ENCODE data around the gene FCN2.

FCN2 gene

DNA sequence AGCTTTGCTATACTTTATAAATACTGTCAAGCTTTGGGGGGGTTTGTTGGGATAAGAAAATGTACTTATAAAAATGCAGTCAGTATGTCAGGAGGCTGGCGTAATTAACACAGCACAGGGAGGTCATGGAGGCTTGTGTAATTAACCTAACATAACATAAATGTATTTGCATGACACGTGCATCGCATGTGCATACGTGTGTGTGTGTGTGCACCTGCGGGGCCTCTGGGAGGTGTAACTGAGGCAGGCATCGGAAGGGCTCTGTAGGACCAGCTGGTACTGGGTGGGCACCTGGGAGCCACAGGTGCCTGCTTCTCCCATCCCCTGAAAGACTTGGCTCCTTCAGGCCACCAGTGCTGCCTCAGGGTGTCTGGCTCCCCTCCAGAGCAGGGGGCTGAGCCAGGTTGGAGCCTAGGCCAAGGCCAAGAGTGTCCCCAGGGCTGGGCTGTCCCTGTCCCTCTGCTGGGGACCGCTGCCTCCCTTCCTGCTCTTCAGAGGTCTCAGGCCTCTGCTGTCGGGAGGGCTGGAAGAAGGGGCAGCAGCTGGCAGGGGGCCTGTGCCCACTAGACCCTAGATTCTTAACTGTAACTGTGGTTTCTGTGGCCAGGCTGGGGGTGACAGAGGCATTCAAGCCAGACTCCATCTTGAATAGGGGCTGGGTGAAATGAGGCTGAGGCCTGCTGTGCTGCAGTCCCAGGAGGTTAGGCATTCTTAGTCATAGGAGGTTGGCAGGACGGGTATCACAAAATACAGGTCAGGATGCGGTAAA, 9.0 kb downstream of the FCN2 start:
- no peak for DNase-seq

DNA sequence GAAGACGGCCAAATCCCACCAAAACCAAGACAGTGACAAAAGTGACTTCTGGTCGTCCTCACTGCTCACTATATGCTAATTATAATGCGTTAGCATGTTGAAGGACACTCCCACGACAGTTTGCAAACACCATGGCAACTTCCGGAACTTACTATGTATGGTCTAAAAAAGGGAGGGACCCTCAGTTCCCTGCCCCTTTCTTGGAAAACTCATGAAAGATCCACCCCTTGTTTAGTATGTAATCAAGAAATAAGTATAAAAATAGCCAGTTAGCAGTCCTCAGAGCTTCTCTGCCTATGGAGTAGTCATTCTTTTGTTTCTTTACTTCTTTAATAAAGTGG, 9.5 kb downstream of the FCN2 start:
- DNase-seq = no peak

DNA sequence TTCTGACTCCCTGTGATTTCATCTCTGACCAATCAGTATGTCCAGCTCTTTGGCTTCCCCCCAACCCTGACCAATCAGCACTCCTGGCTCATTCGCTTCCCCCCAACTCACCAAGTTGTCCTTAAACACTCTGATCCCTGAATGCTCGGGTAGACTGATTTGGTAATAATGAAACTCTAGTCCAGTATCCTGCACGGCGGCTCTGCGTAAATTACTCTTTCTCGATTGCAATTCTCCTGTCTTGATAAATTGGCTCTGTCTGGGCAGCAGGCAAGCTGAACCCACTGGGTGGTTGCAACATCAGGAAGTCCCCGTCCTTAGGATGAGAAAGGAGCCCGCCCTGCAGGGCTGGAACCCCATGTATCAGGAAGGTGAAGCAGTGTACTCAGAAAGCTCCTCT, 10.4 kb downstream of the FCN2 start:
- no peak for DNase-seq

DNA sequence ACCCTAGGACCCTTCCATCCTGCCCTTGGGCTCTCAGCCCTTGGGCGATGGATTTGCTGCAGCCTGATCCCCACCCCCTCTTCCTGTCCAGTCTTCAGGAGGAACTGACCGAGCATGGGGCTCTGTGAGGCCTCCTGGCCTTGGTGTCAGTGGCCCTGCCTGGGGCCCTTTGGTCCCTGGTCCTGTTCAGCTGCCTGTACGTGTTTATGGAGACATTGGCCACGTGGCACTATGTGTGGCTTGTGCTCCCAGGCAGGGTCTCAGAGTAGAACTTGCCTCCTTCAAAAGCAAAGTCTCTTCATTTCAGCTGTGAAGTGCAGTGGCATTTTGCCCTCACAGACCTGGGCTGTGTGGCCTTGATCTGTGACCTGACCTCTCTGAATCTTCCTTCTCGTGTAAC, 11.1 kb downstream of the FCN2 start:
- DNase-seq = no peak

DNA sequence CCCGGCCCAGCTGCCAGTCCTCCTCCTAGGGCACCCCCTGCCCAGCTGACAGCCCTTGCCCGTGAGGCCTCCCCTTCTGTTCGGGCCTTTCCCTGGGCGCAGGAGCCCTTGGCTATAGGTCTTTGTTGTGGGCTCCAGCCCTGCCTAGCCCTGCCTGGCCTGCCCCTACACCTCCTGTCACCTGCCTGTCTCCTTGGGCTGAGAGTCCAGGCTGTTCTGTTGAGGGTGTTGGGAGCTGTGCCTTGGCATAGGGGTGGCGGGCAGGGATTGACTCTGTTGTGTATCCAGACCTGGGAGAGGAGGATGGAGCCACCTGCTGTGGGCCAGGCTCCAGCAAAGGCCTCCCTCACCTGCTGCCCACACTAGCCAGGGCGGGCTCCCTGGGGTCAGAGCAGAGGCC, 11.6 kb downstream of the FCN2 start:
- no peak for DNase-seq

DNA sequence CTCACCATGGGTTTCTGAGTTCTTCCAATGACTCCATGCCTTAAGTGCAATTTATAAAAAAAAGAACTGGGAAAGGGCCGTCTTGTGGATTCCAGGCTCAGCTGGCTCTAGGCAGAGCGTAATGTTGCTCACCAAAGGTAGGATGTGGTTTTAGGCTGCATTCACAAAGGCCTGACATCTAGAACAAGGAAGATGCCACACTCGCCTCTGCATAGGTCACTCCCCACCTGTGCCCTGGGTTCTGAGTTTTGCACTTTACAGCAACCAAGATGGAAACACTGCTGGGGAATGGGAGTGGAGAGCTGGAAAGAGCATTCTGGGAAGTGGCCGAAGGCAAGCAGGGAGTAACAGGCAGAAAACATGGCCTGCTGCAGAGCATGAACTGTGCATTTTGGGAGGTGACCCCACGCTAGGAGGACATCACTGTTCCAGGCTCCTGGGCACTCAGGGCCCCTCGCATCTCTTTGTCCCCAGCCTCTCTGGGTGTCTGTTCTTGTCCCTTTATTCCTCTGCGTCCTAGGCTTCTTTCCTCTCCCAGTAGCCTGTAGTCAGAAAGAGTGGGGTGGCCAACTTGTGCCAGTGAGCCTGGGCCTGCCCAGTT, 12.3 kb downstream of the FCN2 start:
- no peak for DNase-seq

DNA sequence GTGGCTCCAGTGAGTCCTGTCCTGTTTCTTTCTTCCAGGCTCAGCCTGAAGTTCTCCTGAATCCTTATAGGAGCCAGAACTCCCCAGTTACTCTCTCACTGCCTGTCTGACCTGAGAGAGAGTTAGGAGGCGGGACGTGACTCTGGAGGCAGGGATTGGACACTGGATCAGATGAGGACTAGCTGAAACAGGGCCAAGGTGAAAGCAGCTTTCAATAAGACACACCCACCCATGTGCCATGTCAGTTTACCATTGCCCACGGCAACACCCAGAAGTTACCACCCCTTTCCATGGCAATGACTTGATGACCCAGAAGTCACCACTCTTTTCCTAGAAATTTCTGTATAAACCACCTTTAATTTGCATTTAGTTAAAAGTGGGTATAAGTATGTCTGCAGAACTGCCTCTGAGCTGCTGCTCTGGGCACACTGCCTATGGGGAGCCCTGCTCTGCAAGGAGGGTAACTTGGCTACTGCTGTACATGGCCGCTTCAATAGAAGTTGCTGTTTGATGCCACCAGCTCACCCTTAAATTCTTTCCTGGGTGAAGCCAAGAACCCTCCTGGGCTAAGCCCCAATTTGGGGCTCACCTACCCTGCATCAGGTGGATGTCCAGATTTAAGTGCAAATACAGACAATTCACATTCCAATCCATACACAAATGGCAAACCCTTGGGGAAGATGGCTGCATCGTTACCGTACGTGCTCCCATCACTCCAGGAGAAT, 13.7 kb downstream of the FCN2 start:
- no peak for DNase-seq

DNA sequence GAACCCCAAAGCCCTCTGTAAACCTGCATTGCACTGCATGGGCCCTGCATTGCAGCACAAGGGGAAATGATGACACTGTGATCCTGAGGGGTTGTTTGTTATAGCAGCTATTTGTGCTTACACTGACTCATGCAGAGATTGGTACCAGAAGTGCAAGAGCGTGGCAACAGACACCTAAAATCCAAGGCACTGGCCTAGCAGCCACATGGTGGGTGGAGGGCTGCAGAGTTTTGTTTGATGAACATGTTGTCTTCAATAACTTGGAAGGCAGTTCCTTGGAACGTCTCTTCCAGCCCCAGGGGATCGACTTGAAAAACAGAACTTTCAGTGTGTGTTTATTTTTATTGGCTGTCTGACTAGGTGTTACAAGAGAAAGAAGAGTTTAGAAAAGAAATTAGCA, 14.5 kb downstream of the FCN2 start:
- no peak for DNase-seq

DNA sequence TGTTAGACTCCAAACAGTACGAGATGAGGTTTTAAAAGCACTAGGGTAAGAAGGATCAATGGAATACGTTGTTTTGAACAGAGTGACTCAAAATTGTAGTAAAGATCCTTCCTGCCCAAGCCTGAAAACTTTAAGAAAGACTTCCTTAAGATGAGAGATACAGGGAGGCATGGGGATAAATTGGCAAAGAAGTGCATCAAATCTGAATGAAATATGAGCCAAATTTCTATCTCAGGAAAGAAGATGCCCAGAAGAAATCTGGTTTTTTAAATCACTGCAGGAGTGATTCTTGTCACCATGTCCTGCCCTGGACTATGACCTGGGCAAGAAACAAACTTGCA, 14.9 kb downstream of the FCN2 start:
- DNase-seq = no peak

DNA sequence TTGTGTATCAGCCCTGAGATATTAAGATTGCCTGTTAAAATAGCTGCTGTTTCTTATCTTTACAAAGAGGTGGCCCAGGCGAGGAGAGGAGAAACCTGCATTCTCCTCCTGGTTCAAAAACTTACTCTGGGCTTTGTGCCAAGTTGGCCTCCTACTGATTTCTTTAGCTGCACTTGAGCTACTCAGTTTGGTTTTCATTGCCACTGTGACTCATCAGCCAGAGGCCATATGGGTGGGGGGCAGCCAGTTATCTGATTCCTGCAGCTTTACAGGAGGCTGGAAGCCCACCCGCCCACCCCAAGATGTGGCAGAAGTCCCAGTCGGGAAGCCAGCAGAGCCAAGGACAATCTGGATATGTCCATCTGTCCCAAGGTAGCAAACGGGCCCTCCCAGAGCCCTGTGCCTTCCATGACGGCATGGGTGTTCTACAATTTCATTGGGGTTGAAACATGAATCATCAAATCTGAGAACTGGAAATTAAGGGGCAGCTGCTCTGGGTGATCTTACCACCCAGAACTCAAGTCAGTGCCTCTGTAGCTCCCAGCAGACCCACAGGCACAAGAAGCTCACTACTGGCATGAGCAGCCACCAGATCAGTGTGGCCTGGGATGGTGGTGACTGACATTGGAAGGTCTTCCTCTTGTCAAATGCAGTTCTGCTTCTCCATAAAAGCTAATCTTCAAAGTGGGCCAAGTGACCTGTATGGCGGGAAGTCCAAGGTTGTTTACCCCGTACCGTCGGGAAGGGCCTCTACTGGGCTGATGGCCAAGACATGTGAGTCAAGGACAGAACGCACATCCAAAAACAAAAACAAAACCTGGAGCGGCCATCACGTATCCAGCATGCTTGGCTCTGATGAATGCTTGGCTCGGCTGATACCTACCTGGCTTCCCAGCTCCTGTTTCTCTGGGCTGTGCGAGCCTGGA, 15.6 kb downstream of the FCN2 start:
- DNase-seq = no peak

DNA sequence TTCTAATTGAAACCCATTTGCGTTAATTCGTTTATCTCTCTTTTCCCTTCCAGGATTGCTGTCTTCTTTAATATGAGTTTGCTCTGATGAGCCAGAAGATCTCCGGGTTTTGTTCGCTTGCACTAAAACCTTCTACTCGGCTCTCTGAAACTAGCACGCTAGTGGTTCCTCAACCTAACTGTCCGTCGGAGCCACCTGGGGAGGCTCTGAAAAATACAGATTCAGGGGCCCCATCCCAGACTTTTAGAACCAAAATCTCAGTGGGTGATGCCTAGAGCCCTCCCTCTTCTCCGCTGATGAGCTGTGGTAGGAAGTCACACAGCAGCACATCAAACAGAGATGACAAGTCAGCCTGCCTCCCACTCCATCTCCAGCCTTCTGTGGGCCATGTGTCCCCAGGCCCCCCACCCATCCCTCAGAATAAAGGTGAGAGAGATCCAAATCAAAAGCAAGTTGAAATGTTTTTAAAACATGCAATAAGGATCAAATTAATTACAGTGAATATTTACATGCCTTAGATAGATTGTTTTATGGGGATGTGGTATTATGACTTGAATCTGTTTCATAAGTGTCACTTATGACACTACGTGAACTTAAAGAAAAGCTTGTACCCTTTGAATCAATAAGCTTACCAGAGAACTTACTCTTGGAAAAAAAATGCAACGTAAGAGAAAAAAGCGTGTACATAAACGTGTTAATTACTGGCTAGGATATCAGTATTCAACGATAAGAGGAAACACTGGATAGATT, 16.4 kb downstream of the FCN2 start:
- no peak for DNase-seq

DNA sequence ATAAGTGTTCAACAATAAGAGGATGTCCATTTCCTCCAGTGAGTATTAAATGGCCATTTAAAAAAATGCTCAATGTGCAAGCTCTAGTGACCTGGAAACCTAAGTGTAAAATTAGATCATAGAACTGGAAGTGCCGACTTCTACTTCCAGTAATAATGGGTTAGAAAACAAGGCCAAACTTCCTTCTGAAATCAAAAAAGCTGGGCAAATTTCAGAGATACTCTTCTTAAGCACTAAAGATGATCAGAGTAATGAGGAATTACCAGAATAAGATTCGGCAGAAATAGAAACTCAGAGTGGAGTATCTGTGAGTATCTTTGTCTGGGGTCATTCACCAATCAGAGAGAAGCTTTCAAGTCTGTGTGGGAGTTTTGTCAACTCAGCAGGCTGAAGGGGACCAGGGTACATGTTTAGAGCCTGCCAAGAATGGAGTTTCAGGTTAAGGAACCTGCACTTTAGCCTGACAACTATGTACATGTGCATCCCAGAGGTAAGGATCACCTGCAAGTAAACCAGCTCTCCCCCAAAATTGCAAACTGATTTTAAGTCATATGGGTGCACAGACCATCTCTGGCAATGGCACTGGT, 17.1 kb downstream of the FCN2 start:
- DNase-seq = no peak

DNA sequence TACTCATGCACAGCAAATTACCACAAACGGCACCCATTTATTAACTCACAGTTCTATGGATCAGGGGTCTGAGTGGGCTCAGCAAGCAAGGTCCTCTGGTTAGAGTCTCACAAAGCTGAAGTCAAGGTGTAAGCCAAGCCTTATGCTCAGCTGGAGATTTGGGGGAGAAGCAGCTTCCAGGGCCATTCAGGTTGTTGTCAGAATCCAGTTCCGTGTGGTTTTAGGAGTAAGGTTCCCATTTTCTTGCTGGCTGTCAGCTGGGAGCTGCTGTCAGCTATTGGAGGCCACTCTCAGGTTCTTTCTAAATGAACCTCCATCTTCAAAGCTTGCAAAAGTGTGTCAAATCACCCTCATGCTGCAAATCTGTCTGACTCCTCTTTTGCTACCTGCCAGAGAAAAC, 17.7 kb downstream of the FCN2 start:
- DNase-seq = no peak

DNA sequence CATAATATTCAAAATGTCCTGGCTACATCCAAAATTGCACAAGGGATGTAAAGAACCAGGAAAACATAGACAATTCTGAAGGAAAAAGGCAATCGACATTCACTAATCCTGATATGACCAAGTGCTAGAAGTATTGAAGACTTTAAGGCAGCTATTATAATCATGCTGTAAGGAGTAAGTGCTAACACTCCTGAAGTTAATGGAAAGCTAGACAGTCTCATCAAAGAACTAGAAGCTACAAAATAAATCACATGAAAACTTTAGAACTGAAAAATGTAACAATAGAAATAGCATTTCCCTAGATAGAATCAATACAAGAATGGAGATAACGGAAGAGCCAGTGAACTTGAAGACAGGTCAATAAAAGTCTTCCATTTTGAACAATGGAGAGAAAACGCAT, 18.6 kb downstream of the FCN2 start:
- no peak for DNase-seq

DNA sequence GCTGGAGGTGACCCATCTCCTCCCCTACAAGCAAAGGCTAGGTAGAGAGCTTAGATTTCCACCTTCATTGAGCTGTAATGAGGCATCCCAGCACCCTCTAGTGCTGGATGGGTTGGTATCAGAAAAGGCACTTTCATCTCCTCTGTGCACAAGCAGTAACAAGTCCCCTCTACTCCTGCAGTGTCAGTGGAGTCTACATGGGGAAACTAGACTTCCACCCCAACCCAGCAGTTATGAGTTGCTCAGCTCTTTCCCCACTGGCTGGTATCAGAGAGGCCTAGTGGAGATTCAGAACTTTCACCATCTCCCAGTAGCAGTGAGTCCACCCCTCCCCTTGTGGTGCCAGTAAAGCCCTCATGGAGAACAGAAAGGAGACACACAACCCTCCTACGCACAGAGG, 19.2 kb downstream of the FCN2 start:
- no peak for DNase-seq

DNA sequence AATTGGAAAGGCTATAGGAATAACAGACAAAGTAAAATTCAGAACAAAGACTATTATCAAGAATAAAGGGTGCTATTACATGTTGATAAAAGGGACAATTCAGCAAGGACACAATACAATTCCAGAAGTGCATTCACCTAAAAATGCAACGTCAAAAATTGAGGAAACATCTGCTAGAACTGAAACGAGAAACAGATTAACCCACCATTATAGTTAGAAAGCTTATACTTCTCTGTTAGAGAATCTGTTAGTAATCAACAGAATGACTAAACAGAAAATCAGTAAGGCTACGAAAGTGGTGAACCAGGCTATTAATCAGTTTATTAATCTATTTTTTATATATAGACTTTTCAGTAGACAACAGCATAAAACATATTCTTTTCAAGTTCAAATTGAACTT, 22.3 kb downstream of the FCN2 start:
- no peak for DNase-seq

DNA sequence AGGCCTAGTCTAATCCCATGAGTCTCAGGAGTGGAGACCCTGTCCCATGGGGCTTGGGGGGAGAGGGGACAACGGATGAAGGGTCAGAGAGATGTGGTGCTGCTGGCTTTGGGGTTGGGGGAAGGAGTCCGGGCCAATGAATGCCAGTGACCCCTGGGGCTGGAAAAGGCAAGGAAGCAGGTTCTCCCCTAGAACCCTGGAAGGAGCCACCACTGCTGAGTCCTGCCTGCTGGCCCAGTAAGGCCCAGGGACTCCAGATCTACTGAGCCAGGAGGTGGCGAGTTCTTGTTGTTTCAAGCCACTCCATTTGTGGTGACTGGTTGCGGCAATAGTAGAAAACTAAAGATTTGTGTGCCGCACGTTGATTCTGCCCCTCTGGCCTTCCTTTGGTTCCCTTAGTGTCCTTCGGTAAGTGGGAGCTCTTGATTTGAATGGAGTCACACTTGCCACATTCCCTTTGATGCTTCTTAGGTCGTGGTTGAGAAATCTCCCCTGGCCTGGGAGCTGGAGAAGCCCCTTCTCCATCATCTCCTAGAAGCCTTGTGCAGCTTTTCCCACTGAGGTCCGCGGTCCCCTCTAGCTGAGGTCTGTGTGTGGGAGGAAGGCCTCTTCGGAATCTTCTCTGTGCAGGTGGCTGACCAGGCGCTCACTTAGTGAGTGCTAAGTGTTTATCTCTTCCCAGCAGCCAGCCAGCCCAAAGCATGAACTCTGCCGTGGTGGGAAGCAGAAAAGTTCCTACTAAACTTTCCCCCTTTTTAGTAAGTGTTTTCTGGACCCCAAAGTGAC, 28.1 kb downstream of the FCN2 start:
- DNase-seq = no peak

DNA sequence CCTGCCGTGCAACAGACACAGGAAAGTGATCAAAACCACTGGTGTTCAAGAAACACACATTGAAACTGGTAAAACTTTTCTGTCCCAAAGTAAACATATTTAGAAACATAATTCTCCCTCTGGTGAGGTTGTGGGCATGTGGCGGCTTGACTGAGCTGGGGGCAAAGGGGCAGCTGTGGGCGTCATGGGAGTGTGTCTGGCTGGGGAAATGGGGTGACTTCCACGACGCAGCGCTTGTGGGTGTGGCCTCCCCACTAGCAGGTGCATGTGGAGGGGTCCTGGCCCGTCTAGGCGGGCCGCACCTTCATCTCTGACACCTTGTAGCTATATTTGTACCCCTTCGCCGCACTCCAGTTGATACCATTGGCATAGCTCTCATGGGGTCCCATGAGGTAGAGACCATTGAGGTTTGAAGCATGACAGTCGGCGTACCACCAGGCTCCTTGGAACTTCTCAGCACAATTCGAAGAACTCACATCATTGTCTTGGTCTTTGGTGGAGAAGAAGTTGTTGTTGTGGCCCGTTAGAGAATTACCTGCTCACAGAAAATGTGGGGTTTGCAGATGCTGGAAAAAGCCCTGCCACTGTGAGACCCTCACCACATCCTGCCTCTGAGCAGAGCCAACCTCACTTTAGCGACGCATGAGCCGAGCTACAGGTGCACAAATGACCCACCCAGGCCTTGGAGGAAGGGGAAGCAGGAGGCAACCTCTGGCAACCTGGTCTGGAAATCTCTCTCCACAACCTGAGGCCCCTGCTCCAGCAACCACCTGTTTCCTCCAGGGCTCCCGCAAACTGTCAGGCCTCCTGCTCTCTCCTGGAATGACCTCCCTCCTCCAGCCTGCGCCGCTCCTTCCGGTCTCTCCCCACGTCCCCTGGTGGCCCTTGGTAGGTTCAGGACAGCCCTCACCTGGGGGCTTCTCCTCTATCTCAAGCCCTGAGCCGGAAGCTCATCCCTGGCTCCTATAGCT, 29.2 kb downstream of the FCN2 start:
- DNase-seq = no peak

DNA sequence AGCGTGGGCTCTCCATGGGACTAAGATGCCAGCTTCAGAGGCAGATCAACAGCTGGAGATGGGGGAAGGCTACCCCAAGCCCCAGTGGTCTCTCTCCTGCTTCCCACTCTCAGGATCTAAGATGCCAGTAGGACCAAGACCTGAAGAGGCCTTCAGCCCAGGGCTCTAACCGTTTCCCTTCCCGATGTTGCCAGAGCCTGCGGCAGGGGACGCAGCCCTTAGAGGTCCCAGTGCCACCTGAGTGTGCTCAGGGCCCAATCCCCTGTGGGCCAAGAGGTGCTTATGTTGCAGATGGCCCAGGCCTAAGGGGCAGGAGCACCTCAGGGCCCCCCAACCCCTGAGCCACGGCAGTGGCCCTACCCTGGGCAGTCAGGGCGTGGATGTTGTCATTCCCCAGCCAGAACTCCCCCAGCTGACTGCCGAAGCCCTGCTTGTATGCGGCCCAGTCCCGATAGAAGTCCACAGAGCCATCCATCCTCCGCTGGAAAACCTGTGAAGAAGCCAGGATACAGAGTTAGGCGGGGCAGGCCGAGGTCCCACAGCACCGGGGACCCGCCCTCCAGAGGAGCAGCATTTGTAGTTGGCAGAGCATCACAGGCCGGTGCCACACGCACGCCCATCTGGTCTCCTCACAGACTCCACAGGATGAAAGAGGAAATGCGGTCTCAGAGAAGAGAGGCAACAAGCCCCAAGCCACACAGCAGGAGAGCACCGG, 31.7 kb downstream of the FCN2 start:
- no peak for DNase-seq
